B cell (primary cell): ENCODE data around the gene NIPAL3. TPM values are rescaled to one million over a fixed set of nuclear protein-coding genes. Genes with fewer than 3 reads are reported as not detected.

Experiments
- ATAC-seq: fragments of 200-7000 bp; cut with Tn5 transposase; one replicate; pipeline ENCODE4 v1.10.0; 2021; ENCODE audit warnings: low read depth, mild to moderate bottlenecking, moderate number of reproducible peaks, moderate library complexity
- CTCF ChIA-PET: fragments of 350-600 bp; sonication (Branson Sonifier 250); formaldehyde crosslinking; loops from one replicate; lab custom pipeline; 2021; ENCODE audit warnings: antibody characterized with exemption, inconsistent platforms; lab: Charles Lee
- POLR2A ChIA-PET: fragments of 350-600 bp; sonication (Branson Sonifier 250); formaldehyde crosslinking; loops from one replicate; lab custom pipeline; 2021; ENCODE audit warnings: antibody characterized with exemption; lab: Charles Lee
- DNase-seq: peaks from one replicate; pipeline ENCODE4 v3.0.0; 2013
- H2AFZ ChIP-seq: 2 replicates; pipeline ENCODE4 v1.6.1; 2012; ENCODE audit warnings: mild to moderate bottlenecking, low read depth, low read length; ENCODE audit not compliant: insufficient read depth, poor library complexity, severe bottlenecking
- H3K27ac ChIP-seq, 2 donors: 1 replicate in 1 of 2; 2 replicates in 1 of 2; pipeline ENCODE4 v1.5.1; 2012 to 2013; ENCODE audit warnings: low read length in 2 of 2, mild to moderate bottlenecking in 2 of 2, moderate library complexity in 1 of 2
- H3K27me3 ChIP-seq, 4 experiments: fragments of 200-600 bp in 1 of 4; sonication (generic) in 1 of 4; replicated peaks in 1 of 4; 1 replicate in 2 of 4; 2 replicates in 2 of 4; pipeline versions ENCODE4 v1.6.1 to v1.7.0; 2013 to 2016; ENCODE audit warnings: low read length in 3 of 4, mild to moderate bottlenecking in 2 of 4, mixed read lengths in 1 of 4, moderate library complexity in 1 of 4; ENCODE audit not compliant: insufficient read depth in 4 of 4, control insufficient read depth in 3 of 4; ENCODE audit errors: control extremely low read depth in 1 of 4
- H3K36me3 ChIP-seq, 2 experiments: replicated peaks in 1 of 2; 1 replicate in 1 of 2; 2 replicates in 1 of 2; pipeline versions ENCODE4 v1.6.1 to v1.7.1; 2013; ENCODE audit warnings: low read length in 1 of 2; ENCODE audit not compliant: insufficient read depth in 2 of 2, control insufficient read depth in 1 of 2; ENCODE audit errors: control extremely low read depth in 1 of 2, extremely low read depth in 1 of 2
- H3K4me1 ChIP-seq, 2 donors: fragments of 200-600 bp in 1 of 2; sonication (generic) in 1 of 2; 1 replicate in 1 of 2; 2 replicates in 1 of 2; pipeline versions ENCODE4 v1.5.1 to v1.6.1; 2013 to 2017; ENCODE audit warnings: low read length in 2 of 2; ENCODE audit not compliant: control insufficient read depth in 2 of 2, insufficient read depth in 2 of 2
- H3K4me2 ChIP-seq: replicated peaks from 2 replicates; pipeline ENCODE3; 2012; ENCODE audit warnings: mild to moderate bottlenecking, low read depth, low read length; ENCODE audit not compliant: poor library complexity, severe bottlenecking
- H3K4me3 ChIP-seq, 5 experiments: fragments of 200-600 bp in 1 of 5; sonication (generic) in 1 of 5; 1 replicate in 3 of 5; 2 replicates in 2 of 5; pipeline versions ENCODE4 v1.5.1 to v1.7.0; 2011 to 2016; ENCODE audit warnings: low read length in 4 of 5, mild to moderate bottlenecking in 4 of 5, low read depth in 2 of 5, control low read depth in 1 of 5, moderate library complexity in 1 of 5; ENCODE audit not compliant: insufficient read depth in 1 of 5; ENCODE audit errors: control extremely low read depth in 1 of 5, extremely low read depth in 1 of 5
- H3K79me2 ChIP-seq: fragments of 200-600 bp; sonication (generic); one replicate; pipeline ENCODE4 v1.6.0; 2016; ENCODE audit warnings: low read length; ENCODE audit not compliant: control insufficient read depth, insufficient read depth
- H3K9ac ChIP-seq: fragments of 200-600 bp; sonication (generic); 2 replicates; pipeline ENCODE4 v1.6.1; 2017; ENCODE audit warnings: mild to moderate bottlenecking, low read length, moderate library complexity
- H3K9me3 ChIP-seq, 3 donors: one replicate each; pipeline versions ENCODE4 v1.6.1 to v1.7.1; 2013; ENCODE audit warnings: low read length in 2 of 3; ENCODE audit not compliant: control insufficient read depth in 2 of 3, insufficient read depth in 1 of 3; ENCODE audit errors: control extremely low read depth in 1 of 3
- H4K20me1 ChIP-seq: 2 replicates; pipeline ENCODE4 v1.6.0; 2012; ENCODE audit warnings: mild to moderate bottlenecking, low read length; ENCODE audit not compliant: insufficient read depth, control insufficient read depth, poor library complexity, severe bottlenecking
- H3K27ac Mint-ChIP-seq: one replicate; pipeline ENCODE4 v1.8.0; 2021; ENCODE audit warnings: mixed read lengths
- H3K27me3 Mint-ChIP-seq: one replicate; pipeline ENCODE4 v1.8.0; 2021; ENCODE audit warnings: mixed read lengths
- H3K4me1 Mint-ChIP-seq: one replicate; pipeline ENCODE4 v1.8.0; 2021; ENCODE audit warnings: mixed read lengths
- H3K4me3 Mint-ChIP-seq: one replicate; pipeline ENCODE4 v1.8.0; 2021; ENCODE audit warnings: mixed read lengths
- H3K9me3 Mint-ChIP-seq: one replicate; pipeline ENCODE4 v1.8.0; 2022; ENCODE audit warnings: mixed read lengths; ENCODE audit not compliant: insufficient read depth
- CTCF ChIP-seq: fragments of 200-600 bp; IDR thresholded peaks from one replicate; pipeline ENCODE4 v1.8.0; 2022; ENCODE audit warnings: antibody characterized with exemption, mild to moderate bottlenecking
- EZH2 ChIP-seq: IDR thresholded peaks from 2 replicates; pipeline ENCODE4 v1.6.1; 2012; ENCODE audit warnings: borderline replicate concordance, low read depth, mild to moderate bottlenecking, moderate library complexity, low read length; ENCODE audit not compliant: insufficient read depth, poor library complexity, severe bottlenecking
- WGBS: methylation state at CpG from one replicate; pipeline ENCODE4 v1.1.5; 2013; ENCODE audit warnings: missing lambda C conversion rate; ENCODE audit not compliant: insufficient coverage; 5-methylcytosine and 5-hydroxymethylcytosine counted together
- intact Hi-C: fragments of 100-400 bp; cut with micrococcal nuclease; formaldehyde crosslinking; loops from one replicate; pipeline ENCODE4 v1.10.0; 2022
- polyA plus RNA-seq: library from polyadenylated mRNA; depleted of rRNA; stranded (reverse); fragments of >200 nt; gene quantifications from 2 replicates; pipeline ENCODE4 v1.2.3, GENCODE V29; 2012
- total RNA-seq, 2 donors: library from RNA; stranded (reverse); fragments of 120-200 nt in 1 of 2; gene quantifications; 1 replicate in 1 of 2; 2 replicates in 1 of 2; pipeline versions ENCODE4 v1.2.3 to v1.2.4, GENCODE V29; 2013 to 2022

Gene NIPAL3
- total and polyA plus RNA-seq, 2 donors (not counting 1 experiment from before 2014, with no cell fraction given) = 23.8 to 31.6 TPM

GRCh38 chr1:24416666-24417391 is 1.2 kb downstream of the NIPAL3 start:
- ChIA-PET POLR2A (interaction anchor here (0.8 to 1.2 kb wide), 3 partner anchors 9 to 170 kb away, joined by 3 to 9 read pairs (median 5); no protein-coding TSS in a partner anchor), CTCF (interaction anchor here (1.0 to 9.4 kb wide), 11 partner anchors 10 to 606 kb away, joined by 3 to 133 read pairs (median 7); no protein-coding TSS in a partner anchor)
- 30% methylated on average over 7 of the region's 10 CpGs for WGBS
- ATAC-seq = no peak
- Histone ChIP-seq H3K4me1 (peaks cover 26 to 36% of the 10 kb centered on the region in 2 donors), H3K79me2 (peaks cover 72% of the 10 kb centered on the region), H3K9ac (peak overlapping the region; percentile 88), H3K27me3 (no peaks in the 10 kb centered on the region), H3K9me3 (no peaks in the 10 kb centered on the region), H3K36me3 (peaks cover 1 to 32% of the 10 kb centered on the region in 2 experiments), H2AFZ (peak overlapping the region; percentile 92), H3K4me2 (peak overlapping the region; percentile 88), H3K4me3 (peak overlapping the region; percentile 79 to 94 (median 86)), H4K20me1 (peaks cover 34% of the 10 kb centered on the region), H3K27ac (peak overlapping the region; percentile 45 to 55)
- Mint-ChIP-seq H3K27ac (peak overlapping the region; percentile 84), H3K27me3 (no peaks in the 10 kb centered on the region), H3K4me1 (peaks cover 49% of the 10 kb centered on the region), H3K9me3 (no peaks in the 10 kb centered on the region), H3K4me3 (peak overlapping the region; percentile 92)
- peak; percentile 77 for DNase-seq
- TF ChIP-seq CTCF (no peak), EZH2 (no peak)
- intact Hi-C loops = loop anchor here (10.0 kb wide), 1 partner anchor 722 kb away; the partner anchor contains the start of gene RPL11

- intact Hi-C loops = loop anchor here (10.0 kb wide), 1 partner anchor 723 kb away; the partner anchor contains the start of gene RPL11
- Mint-ChIP-seq H3K9me3 (no peaks in the 10 kb centered on the region), H3K4me3 (no peak overlapping the region), H3K27me3 (no peaks in the 10 kb centered on the region), H3K27ac (no peak overlapping the region), H3K4me1 (peaks cover 49% of the 10 kb centered on the region)
- peaks cover 80% of the 10 kb centered on the region for H3K79me2 ChIP-seq
- H4K20me1 ChIP-seq = peaks cover 40% of the 10 kb centered on the region
- 100% methylated on average over 1 of the region's 1 CpG for WGBS
- POLR2A ChIA-PET = interaction anchor here (0.8 to 0.9 kb wide), 2 partner anchors 84 to 169 kb away, joined by 3 to 5 read pairs; no protein-coding TSS in a partner anchor
- no peak overlapping the region for H3K4me3 ChIP-seq
- no peak for DNase-seq
- peak overlapping the region in 1 of 2 donors; percentile 45 for H3K27ac ChIP-seq
- CTCF ChIA-PET = interaction anchor here (0.8 to 9.4 kb wide), 11 partner anchors 9 to 607 kb away, joined by 3 to 133 read pairs (median 4); no protein-coding TSS in a partner anchor
- TF ChIP-seq CTCF = no peak
- no peak for TF ChIP-seq EZH2
- H3K36me3 ChIP-seq = peaks cover 1 to 40% of the 10 kb centered on the region in 2 experiments
- no peaks in the 10 kb centered on the region for H3K27me3 ChIP-seq
- no peak for ATAC-seq
- H2AFZ ChIP-seq = no peak overlapping the region
- no peaks in the 10 kb centered on the region for H3K9me3 ChIP-seq
- no peak overlapping the region for H3K4me2 ChIP-seq
- peaks cover 26 to 36% of the 10 kb centered on the region in 2 donors for H3K4me1 ChIP-seq
- H3K9ac ChIP-seq = no peak overlapping the region
Observed at GRCh38 chr1:24417681-24418080, 2.1 kb downstream of the NIPAL3 start.
